Hematopoietic multipotent progenitor cell (in vitro differentiated cells): ENCODE results near the gene NEO1. TPM values are rescaled to one million over a fixed set of nuclear protein-coding genes. Genes with fewer than 3 reads are reported as not detected.
"Not testable (repeated sequence)": the region's sequence is repeated elsewhere in the genome, so short reads cannot be mapped to it uniquely, and the experiment has no call there.

Experiments used
- DNase-seq, 3 donors: peaks; one replicate each; pipeline ENCODE4 v3.0.0-alpha.2; 2011 to 2015; ENCODE audit warnings: low read depth in 2 of 3, low spot score in 2 of 3
- total RNA-seq: library from RNA; depleted of rRNA; stranded (reverse); fragments of >200 nt; gene quantifications from one replicate; pipeline ENCODE4 v1.2.3, GENCODE V29; 2012

The NEO1 gene
- total RNA-seq, 1 donor: 0.27 TPM

GRCh38 chr15:73176598-73176997 is 124.3 kb downstream of the NEO1 start:
- no peak for DNase-seq

- DNase-seq: no peak
These were observed 130.8 kb downstream of the NEO1 start for GRCh38 chr15:73183071-73183470.

- no peak for DNase-seq
These were observed 137.9 kb downstream of the NEO1 start for GRCh38 chr15:73190189-73190601.

GRCh38 chr15:73195166-73195565 is 142.9 kb downstream of the NEO1 start:
- DNase-seq: no peak

- DNase-seq: peak in 2 of 3 donors; percentile 1
These were observed 143.8 kb downstream of the NEO1 start for GRCh38 chr15:73196113-73196512.

- no peak for DNase-seq
These were observed 148.1 kb downstream of the NEO1 start for GRCh38 chr15:73200339-73200738.

GRCh38 chr15:73210630-73211029 is 158.4 kb downstream of the NEO1 start:
- no peak for DNase-seq

- no peak for DNase-seq
These were observed 160.2 kb downstream of the NEO1 start for GRCh38 chr15:73212424-73212823.

GRCh38 chr15:73221450-73221849 is 169.2 kb downstream of the NEO1 start:
- DNase-seq: not testable (repeated sequence)

- no peak for DNase-seq
These were observed 173.2 kb downstream of the NEO1 start for GRCh38 chr15:73225358-73226015.

- no peak for DNase-seq
These were observed 174.0 kb downstream of the NEO1 start for GRCh38 chr15:73226093-73226814.

- no peak for DNase-seq
These were observed 175.3 kb downstream of the NEO1 start for GRCh38 chr15:73227433-73228056.

GRCh38 chr15:73228128-73228646 is 175.9 kb downstream of the NEO1 start:
- DNase-seq: no peak

GRCh38 chr15:73231661-73232419 is 179.6 kb downstream of the NEO1 start:
- DNase-seq: no peak

- no peak for DNase-seq
These were observed 180.5 kb downstream of the NEO1 start for GRCh38 chr15:73232776-73233175.

GRCh38 chr15:73233623-73234022 is 181.4 kb downstream of the NEO1 start:
- DNase-seq: no peak

GRCh38 chr15:73237910-73238309 is 185.6 kb downstream of the NEO1 start:
- no peak for DNase-seq

GRCh38 chr15:73239564-73240215 is 187.4 kb downstream of the NEO1 start:
- DNase-seq: no peak

GRCh38 chr15:73240866-73241499 is 188.7 kb downstream of the NEO1 start:
- peak; percentile 29 to 81 (median 61) for DNase-seq

GRCh38 chr15:73244333-73244732 is 192.1 kb downstream of the NEO1 start:
- DNase-seq: peak in 2 of 3 donors; percentile 9 to 38
